Activated CD4-positive, alpha-beta T cell treated with anti-CD3 and anti-CD28 coated beads, Interleukin-2, amount 50 U/mL, for 4 hours (primary cell): ENCODE measurements around the gene ACOT13.
"Not testable (repeated sequence)": the region's sequence is repeated elsewhere in the genome, so short reads cannot be mapped to it uniquely, and the experiment has no call there.

ENCODE experiments used
- DNase-seq, 2 experiments: peaks; one replicate each; pipeline ENCODE4 v3.0.0-alpha.2; 2020

Gene ACOT13

DNA sequence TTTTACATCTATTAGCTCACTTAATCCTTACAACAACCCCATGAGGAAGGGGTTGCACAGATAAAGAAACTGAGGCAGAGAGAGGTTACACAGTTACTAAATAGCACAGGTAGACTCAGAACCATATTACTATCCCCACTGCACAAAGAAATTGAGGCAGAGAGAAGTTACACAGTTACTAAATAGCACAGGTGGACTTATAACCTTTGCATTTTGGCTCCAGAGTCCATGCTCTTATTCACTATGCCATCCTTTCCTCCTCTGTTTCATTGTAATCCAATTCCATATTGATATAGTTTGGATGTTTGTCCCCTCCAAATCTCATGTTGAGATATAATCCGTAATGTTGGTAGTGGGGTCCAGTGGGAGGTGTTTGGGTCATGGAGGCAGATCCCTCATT is 3.7 kb upstream of the ACOT13 start:
- DNase-seq: no peak

DNA sequence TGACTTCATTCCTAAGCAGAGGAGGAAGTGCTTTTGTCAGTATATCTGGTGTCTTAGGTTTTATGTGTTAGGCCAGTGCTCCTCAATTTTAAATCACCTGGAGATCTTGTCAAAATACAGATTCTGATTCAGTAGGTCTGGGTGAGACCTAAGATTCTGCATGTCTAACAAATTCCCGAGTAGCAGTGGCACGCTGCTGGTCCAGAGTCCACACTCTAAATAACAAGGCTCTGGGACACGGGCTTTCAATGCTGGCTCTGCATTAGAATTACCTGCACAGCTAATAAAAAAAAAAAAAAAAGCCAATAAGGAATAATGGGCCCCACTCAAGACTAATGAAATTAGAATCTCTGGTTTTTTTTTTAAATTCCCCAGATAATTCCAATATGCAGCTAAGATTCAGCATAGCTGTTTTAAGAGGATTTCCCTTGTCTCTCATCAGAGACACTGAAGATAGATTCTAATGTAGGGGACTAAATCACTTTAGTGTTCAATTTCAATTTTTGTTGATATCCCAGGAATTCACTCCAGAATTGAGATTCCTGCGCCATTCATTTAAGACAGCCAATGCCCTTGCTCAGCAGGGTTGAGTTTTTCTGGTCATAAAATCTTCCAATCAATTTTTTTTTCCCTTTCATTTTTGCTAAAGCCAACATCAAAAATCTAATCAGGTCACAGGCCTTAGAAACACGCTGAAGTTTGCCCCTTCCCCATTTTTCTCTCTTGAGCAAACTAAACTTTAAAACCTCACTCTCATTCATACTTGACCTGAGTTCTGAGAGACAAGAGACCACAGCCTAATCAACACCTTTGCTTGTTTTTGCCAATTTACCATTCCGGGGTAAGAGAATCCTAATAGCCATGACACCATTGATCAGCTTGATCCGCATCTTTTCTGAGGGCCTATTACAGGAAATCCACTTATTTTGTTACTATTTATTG is 2.6 kb upstream of the ACOT13 start:
- DNase-seq: no peak

DNA sequence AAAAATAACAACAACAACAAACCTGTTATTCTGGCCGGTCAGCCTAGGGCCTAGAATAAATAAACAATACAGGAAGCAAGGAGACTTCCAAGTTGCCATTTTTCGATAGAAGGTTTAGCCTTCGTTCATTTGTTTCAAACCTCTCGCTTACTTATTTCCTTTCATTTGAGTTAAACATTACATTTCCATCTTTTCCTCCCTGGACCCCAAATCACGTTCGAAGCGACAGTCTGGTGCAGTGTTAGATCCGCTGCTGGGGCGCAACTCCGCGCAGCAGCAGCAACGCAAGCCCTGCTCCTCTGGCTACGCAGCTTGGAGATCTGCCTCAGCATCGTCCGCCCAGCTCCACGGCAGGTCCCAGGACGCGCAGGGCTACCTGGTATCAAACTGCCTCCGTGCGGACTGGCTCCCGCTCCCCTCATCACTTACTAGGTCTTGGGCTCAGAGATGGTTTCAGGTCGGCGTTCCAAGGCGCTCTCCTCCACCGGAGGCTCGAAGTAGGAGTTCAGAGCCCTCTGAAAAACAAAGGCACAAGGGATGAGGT is 708 bp upstream of the ACOT13 start:
- DNase-seq: peak; percentile 28 to 42

DNA sequence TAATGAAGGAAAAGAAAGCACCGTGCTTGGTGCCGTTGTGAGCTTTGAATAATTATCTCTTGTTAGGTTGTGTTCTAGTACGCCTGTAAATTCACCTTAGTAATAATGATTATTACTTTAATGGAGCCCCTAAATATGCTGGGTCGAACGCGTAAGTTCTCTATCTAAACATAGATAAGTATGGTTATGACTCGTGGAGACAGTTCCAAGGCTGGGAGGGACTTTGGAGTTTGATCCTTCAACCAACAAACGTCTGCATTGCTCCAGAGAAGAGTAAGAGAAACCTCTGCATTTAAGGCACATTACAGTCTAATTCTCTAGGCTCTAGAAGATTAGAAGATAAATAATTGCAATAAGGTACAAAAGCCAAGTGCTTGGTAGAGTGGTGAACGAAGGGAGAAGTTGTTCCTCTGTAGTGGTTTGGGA is 514 bp downstream of the ACOT13 start:
- DNase-seq: no peak

DNA sequence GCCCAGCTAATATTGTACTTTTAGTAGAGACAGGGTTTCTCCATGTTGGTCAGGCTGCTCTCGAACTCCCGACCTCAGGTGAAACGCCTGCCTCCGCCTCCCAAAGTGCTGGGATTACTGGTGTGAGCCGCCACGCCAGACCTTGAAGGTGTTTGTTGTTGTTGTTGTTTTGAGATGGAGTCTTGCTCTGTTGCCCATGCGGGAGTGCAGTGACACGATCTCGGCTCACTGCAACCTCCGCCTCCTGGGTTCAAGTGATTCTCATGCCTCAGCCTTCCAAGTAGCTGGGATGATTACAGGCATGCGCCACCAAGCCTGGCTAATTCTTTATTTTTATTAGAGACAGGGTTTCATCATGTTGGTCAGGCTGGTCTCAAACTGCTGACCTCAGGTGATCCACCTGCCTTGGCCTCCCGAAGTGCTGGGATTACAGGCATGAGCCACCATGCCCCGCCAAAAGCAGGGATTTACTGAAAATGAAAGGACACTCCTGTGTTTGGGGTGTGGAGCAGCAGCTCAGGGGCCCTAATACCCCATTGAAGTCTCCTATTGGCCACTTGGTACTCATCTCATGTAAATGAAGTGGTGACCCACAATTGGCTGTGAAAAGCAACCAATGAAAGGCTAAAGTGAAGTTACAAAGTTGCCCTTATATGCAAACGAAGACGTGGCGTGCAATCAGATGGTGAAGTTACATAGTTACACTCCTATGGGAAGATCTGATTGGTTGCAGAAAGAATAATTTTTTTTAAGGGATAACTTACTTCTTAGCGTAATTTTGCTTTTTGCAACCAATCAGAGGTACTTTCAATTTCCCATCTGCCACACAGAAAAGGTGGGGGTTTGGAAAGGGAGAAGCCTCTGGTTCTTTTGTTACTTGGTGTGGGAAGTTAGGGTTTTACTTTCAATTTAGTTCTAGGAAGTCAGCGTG is 1.5 kb downstream of the ACOT13 start:
- not testable (repeated sequence) for DNase-seq

DNA sequence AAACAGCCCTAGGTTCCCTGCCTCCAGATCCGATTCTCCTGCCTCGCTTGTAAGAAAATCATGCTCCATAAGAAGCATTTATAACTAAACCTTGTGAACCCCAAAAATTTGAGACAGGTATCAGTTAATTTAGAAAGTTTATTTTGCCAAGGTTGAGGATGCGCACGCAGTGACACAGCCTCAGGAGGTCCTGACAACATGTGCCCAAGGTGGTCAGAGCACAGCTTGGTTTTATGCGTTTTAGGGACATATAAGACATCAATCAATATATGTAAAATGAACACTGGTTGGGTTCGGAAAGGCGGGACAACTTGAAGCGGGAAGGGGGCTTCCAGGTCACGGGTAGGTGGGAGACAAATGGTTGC is 2.1 kb downstream of the ACOT13 start:
- no peak for DNase-seq

DNA sequence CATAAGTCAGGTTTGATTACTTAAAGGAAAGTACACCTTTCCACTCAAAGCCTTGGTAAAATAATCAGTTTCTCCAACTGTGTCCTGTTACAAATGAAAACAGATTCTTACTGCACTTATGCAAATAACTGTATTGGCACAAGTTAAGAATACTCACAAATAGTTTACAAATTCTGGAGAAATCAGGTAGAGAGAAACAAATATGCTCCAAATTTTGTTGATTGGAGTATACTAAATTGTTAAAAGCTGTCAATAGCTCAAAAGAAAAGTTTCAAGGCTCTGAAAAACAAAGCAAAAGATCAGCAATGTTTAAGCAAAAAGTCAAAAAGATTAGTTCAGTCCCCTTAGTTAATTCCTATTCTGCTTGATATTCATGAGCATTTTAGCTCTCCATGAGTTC is 3.6 kb downstream of the ACOT13 start:
- not testable (repeated sequence) for DNase-seq

DNA sequence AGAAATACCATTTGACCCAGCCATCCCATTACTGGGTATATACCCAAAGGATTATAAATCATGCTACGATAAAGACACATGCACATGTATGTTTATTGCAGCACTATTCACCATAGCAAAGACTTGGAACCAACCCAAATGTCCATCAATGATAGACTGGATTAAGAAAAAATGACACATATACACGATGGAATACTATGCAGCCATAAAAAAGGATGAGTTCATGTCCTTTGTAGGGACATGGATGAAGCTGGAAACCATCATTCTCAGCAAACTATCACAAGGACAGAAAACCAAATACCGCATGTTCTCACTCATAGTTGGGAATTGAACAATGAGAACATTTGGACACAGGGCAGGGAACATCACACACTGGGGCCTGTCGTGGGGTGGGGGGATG is 4.2 kb downstream of the ACOT13 start:
- DNase-seq: not testable (repeated sequence)

DNA sequence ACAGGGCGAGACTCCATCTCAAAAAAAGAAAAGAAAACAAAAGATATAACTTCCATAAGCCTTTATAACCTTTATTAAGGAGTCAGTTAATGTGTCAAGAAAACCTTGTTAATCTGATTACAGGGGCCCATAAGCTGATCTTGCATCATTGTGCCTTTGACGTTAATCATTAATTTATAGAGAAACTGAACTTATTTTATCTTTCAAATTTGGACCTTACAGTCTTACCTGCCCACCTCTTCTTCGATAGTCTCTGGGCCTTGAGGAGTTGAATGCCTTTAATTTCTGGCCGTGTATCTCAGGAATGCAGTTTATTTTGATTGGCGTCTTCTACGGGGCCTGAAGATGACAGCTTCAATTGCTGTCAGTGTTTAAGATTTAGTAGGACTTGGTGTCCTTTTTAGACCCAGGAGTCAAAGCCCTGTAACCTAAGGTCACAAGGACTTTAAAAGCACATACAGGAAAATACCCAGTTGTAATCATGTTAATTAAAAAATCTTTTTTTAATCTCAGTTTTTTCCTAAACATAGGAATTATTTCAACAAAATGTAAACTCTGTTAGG is 5.8 kb downstream of the ACOT13 start:
- no peak for DNase-seq

DNA sequence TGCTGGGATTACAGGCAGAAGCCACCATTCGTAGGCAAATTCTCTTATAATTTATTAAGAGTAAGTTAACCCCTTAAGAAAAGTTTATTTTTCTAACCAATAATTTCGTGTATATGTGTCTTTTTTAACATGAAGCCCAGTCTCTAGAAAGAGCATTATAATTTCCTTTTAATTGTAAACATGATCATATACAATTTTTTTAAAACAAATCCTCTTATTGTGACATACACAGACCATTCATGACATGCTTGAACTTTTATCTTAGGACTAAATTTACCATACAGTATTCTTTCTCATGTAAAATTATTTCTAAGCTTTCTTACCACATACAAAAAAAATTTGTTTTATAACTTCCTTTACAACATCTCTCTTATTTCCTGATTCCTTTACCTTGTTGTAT is 6.7 kb downstream of the ACOT13 start:
- DNase-seq: no peak

DNA sequence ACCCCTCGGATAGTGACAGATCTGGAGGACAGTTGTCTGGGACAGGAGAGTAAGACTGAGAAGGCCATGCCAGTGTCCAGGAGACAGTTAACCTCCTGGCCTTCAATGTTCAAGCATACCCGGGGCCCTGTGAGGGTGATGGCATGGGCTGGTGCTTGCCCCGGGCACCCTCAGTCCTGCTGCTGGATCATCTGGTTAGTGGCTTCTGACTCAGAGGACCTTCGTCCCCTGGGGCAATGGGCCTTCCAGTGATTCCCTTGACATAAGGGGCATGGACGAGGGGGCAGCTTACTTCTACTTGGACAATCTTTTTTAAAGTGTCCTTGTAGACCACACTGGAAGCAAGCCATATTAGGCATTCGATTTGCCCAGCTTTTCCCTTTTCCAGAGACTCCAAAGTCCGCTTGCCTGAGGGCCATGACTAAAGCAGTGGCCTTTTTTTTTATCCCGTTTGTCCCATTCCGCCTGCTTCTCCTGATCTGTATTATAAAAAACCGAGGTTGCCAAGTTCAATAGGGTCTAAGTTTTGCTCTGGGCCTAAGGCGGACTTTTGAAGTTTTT is 12.0 kb downstream of the ACOT13 start:
- not testable (repeated sequence) for DNase-seq

DNA sequence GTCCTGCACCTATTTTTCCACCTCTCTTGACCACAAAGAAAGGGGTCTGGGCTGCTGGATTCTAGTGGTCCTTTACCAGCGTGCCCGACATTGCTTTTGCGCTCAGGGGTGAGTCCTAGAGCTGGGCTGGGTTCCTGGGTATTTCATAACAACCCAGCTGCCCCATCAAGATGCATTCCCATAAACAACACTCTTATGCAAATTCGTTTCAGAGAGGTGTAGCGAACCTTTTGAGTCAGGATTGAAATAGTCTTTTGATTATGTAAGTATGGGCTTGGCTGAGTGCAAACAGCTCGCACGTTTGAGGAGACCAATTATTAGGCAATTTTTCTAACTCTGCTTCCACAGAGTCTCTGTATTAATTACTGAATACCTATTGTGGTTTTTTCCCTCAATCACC is 13.7 kb downstream of the ACOT13 start:
- DNase-seq: no peak

DNA sequence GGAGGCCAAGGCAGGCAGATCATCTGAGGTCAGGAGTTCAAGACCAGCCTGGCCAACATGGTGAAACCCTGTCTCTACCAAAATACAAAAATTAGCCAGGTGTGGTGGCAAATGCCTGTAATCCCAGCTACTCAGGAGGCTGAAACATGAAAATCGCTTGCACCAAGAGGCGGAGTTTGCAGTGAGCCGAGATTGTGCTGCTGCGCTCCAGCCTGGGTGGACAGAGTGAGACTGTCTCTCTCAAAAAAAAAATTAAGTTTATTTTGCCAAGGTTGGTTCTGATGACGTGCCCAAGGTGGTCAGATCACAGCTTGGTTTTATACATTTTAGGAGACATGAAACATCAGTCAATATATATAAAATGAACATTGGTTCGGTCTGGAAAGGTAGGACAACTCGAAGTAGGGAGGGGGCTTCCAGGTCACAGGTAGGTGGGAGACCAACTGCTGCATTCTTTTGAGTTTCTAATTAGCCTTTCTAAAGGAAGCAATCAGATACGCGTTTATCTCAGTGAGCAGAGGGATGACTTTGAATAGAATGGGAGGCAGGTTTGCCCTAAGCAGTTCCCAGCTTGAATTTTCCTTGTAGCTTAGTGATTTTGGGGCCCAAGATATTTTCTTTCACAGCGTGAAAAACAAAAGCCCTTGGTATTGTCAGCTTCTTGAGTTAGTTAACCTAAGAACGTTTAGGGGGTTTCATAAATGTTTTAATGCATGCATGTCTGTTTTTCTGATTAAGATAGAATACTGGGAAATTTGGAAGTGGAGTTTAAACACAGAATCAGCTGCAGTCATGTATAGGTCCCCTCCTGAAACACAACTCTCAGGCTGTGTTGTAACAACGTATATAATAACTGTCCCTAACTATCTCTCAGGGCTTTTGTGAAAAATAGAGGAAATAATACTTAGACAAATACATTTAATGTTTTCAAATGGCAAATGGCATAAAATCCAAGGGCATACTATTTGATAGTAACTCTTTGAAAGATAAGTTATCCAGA is 16.7 kb downstream of the ACOT13 start:
- DNase-seq: no peak

DNA sequence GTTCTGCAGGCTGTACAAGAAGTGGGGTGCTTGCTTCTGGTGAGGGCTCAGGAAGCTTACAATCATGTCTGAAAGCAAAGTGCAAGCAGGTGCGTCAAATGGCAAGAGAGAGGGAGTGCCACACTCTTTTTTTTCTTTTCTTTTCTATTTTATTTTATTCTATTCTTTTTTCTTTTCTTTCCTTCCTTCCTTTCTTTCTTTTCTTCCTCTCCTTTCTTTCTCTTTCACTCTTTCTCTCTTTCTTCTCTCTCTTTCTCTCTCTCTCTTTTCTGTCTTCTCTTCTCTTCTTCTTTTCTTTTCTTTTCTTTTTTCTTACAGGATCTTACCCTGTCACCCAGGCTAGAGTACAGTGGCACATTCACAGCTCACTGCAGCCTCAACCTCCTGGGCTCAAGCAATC is 19.5 kb downstream of the ACOT13 start:
- no peak for DNase-seq

DNA sequence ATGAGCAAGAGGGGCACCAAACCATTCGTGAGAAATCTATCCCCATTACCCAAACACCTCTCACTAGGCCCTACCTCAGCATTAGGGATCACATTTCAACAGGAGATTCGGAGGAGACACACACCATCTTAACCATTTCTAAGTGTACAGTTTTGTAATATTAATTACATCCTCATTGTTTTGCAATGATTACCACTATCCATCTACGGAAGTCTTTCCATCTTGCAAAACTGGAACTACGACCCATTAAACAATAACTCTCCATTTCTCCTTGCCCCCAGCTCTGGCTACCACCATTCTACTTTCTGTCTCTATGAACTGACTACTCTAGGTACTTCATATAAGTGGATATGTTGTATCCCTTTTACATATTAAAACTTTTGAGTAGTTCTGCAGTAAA is 20.1 kb downstream of the ACOT13 start:
- DNase-seq: no peak

DNA sequence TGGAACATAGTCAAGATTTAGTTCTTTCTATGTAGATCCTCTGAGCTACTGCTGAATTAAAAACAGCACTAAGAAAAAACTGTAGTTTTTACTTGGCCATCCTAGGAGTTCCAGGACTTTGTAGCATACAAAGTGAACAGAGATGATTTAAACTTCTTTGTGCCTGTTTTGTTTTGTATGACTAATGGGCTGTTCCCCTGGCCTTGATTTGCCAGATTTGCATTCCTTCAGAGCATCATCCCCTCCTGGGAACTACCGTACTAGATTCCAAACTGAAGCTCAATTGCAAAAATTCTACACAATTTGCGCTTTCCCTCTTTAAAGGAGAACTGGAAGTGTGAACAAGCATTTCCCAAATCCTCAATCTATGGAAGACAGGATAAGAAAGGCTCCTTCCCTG is 23.1 kb downstream of the ACOT13 start:
- DNase-seq: no peak

DNA sequence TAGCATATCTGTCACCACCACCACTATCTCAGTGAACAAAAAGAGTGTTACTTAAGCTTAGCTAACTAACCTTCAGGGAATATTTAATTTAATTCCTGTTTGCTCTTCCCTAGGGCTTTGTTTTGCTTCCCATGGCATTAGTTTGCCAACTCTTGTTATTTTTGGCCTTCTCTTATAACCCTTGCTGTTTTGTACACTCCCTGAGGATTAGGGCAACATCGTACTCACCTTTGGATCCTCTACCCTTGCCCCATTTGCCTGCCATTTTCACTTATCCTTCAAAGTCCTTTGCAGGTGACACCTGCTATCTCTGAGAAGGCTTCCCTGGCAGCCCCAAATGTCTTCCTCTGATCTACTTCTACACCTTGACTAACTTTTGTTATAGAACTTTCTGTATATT is 23.7 kb downstream of the ACOT13 start:
- no peak for DNase-seq

DNA sequence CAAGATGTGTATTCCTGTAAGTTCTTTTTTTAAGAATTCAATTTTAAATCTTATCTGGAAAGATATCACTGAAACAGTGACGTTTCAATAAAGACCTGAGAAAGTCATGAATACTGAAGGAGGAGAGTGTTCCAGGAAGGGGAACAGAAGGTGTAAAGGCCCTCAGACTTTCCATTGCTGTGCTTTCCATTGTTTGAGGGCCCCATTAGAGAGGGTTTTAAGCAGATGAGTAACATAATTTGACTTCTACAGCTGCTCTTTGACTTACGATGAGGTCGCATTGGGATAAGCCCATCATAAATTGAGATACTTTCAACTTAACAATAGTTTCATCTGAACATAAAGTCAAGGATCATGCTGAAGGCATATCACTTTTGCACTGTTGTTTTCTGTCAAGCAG is 24.7 kb downstream of the ACOT13 start:
- DNase-seq: no peak

DNA sequence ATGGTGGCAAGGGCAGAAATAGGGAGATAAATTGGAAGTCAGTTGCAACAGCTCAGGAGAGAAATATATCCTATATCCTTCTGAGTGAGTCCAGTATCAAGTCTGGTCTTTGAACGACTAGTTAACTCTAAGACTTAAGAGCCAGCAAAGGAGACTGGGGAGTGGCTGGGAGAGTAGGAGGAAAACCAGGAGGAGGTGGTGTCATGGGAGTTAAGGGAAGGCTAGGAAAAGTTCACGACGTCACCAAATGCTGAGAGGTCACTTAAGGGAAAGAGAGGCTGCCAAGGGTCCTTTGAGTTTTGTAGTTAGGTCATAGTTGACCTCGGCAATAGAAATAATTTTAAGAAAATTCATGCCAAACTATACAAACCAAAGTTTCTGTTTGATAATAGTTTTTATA is 25.1 kb downstream of the ACOT13 start:
- no peak for DNase-seq

DNA sequence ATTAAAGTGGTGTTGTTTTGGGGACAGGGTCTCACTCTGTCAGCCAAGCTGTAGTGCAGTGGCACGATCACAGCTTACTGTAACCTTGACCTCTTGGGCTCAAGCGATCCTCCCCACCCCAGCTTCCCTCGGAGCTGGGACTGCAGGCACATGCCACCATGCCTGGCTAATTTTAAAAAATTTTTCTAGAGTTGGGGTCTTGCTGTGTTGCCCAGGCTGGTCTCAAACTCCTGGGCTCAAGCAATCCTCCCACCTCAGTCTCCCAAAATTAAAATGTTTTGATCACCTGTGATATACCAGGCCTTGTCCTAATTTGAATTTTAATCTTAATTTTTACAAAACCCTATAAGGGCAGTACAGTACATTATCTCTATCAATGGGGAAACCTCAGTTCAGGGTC is 25.5 kb downstream of the ACOT13 start:
- DNase-seq: no peak

DNA sequence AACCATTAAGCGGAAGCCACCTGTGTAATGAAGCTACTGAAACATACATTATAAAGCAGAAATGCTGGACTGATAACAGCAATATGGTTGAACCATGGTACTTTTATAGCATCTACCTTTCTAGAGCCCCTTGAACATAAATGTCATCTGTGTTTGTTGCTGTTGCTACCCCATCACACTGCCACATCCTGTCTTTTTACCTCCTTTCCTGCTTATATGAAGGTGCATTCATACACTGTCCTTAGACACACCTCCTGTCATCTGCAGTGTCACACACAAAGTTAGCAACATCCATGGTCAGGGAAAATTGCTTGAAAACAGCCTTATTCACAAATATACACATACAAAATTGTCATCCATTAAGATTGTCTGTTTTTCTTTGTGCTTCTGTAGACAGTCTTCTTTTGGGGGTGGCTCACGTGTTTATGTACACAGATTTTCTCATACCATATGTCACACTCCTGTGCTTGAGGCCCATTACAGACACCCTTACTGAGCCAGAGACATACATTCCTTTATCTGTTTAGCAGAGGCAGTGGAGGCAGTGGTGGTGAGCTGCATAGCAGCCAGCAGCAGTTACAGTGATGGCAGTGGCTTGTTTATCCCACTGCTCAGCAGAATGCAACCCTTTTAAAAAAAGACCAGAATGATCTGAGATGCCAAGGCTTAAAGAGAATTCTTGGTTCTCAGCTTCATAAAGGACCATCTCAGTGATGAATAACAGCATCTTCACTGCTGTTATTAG is 26.1 kb downstream of the ACOT13 start:
- no peak for DNase-seq
